GM18907 (cell line): Measurements from ENCODE around the gene PRELID3B.
A peak's percentile ranks its signal among the peaks of the same experiment; 100 is the strongest.
"Not testable (repeated sequence)": the region's sequence is repeated elsewhere in the genome, so short reads cannot be mapped to it uniquely, and the experiment has no call there.

Experiments
- ATAC-seq: cut with Tn5 transposase; IDR thresholded peaks from one replicate; pipeline ENCODE4 v1.9.1; 2021; ENCODE audit warnings: mild to moderate bottlenecking, moderate library complexity; ENCODE audit not compliant: unreplicated experiment

PRELID3B gene

GRCh38 chr20:59050437-59050836, 7.9 kb upstream of the PRELID3B start:
- ATAC-seq: no peak

- ATAC-seq: no peak
These were observed 6.1 kb upstream of the PRELID3B start for GRCh38 chr20:59048681-59049030.

- ATAC-seq: no peak
These were observed 5.5 kb upstream of the PRELID3B start for GRCh38 chr20:59047938-59048680.

GRCh38 chr20:59046862-59047261, 4.3 kb upstream of the PRELID3B start:
- no peak for ATAC-seq

- no peak for ATAC-seq
These were observed 2.2 kb upstream of the PRELID3B start for GRCh38 chr20:59044796-59045195.

DNA sequence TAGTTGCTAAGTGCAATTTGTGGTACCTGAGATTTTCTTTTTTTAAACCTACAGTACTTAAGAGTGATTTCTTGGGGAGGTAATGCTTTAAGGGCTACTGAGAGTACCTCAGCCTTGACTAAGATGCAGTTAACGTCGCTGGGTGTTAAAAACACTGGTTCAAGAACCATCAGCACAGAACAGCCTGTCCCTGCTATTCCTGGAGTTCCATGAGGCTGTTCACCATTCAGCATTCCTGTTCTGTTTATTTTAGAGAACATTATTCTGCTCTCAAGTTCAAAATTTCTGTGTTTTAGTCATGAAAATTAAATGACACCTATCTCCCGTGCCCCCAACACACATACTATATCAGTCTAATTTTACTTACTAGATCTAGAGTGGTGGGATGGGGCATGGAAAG, 1.7 kb upstream of the PRELID3B start:
- ATAC-seq: no peak

DNA sequence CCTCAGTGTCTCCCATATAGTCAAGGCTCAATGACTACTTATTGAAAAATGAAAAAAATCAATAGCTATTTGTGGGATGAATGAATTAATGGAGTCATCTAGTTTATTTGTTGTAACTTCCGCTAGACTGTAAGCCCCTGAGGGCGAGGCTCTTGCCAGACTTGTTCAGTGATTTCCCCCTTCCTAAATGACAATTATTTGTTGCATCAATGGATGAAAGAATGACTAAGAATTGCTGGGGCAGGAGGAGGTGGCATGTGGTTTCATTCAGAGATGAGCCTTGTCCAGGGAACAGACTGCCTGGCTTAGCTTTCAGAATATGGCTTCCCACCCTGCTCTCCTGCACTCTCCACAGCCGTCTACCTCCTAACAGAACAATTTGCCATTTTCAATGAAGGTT, 1.1 kb upstream of the PRELID3B start:
- ATAC-seq: no peak

DNA sequence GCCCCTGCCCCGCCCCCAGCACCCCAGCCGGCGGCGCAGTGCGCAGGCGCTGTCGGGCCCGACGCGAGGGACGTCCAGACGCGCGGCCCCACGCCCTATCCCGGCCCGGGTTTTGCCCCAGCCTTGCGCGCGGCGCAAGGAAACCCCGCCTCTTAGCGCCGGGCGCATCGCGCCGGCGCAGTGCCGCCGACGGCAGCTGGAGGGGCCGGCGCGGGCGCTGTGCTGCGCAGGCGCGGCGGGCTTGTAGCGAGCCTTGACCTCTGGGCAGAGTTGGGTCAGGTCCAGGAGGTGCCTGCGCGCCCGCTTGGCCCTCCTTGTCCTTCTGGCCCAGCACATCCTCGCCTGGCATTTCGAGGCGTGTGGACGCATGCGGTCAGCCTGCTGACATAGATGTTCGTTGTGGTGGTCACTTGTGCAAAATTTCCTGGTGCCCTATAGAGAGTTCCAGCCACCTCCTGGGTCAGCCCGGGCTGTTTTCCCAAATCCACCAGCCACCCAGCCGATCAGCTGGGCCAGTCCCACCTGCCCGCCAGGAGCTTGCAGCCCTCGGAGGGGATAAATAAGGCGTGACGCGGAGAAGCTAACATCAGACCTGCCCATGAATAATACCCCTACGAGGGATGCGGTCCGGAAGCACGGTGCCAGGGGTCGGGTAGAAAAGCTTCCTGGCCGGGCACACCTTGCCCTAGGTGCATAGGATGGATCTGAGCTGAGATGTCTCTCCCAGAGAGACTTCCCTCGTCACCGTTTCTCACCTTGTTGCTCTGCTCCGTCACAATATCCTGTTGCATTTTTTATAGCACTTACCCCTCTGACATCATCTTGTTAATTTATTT, 428 bp upstream of the PRELID3B start:
- ATAC-seq: peak; percentile 90

- ATAC-seq: not testable (repeated sequence)
These were observed 1.1 kb downstream of the PRELID3B start for GRCh38 chr20:59041487-59041886.

DNA sequence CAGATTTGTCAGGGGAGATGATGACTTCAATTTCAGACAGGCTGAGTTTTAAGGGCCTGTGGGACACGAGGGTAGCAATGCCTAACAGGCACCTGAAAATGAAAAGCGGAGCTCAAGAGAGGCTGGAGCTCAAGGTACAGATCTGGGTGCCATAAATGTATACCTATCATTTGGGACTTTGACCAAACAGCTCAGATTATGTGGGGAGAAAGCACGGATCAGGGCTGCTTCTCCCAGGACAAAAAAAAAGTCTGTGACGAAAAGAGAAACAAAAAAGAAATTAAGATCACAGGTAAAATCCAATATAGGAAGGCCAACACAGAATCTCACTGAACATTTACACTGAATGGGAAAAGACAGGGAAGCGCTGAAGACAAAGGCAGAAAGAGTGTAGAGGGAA, 1.9 kb downstream of the PRELID3B start:
- no peak for ATAC-seq

GRCh38 chr20:59039233-59039632, 3.4 kb downstream of the PRELID3B start:
- no peak for ATAC-seq

- ATAC-seq: no peak
These were observed 5.2 kb downstream of the PRELID3B start for GRCh38 chr20:59037386-59037785.

- no peak for ATAC-seq
These were observed 7.2 kb downstream of the PRELID3B start for GRCh38 chr20:59035381-59035780.

GRCh38 chr20:59033616-59034165, 8.9 kb downstream of the PRELID3B start:
- ATAC-seq: no peak

GRCh38 chr20:59033093-59033492, 9.5 kb downstream of the PRELID3B start:
- ATAC-seq: no peak

DNA sequence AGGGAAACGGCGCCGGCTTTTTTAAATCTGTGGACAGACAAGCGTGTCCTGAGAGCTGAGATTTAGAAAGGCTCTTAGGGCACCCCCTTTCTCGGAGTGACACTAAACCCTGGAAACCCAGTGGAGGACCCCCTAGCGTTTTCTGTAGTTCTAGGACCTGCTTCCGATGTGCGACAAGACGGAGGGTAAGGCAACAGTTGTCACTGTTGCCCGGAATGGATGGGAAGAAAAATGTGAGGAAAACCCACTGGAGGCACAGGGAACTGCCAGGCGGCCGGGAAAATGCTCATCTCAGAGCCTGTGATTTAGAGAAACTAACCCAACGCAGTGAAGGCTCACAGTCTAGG, 9.9 kb downstream of the PRELID3B start:
- no peak for ATAC-seq

DNA sequence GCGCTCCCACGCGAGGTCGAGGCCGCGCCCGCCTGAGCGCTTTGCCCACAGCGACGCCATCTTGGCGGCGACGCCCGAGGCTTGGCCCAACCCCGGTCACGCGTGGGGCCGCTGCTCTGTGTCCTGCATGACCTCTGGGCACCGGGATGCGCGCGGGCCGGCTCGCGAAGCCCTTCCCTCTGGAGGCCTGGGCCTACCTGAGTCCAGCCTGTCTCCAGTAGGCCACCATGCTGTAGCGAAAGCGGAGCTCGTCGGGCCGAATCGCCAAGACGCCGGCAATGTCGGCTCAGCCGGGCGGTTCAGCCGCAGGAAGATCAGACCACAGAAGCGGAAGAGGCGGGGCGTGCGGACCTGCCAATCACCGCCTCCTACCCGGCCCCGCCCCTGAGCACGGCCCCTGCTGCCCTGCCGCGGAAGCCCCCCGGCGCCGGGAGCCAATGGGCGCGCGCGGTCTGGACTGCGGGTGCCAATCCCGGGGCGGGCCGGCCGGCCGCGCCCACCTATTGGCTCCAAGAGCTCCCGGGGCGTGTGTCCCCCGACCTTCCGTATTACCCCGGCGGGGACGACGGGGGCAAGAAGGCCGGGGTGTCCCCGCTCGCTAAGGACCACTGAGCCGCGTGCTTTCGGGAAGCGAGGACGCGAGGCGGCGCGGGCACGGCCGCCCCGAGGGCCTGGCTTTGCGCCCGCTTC, 10.4 kb downstream of the PRELID3B start, which contains the start of gene ATP5F1E:
ATP5F1E (minus strand) TSS at position 313 of the 690 bp plus-strand sequence; CDS start at position 229, 84 bp downstream.
- peak; percentile 91 for ATAC-seq

- no peak for ATAC-seq
These were observed 11.0 kb downstream of the PRELID3B start for GRCh38 chr20:59031564-59032022.

GRCh38 chr20:59030911-59031563, 11.5 kb downstream of the PRELID3B start:
- no peak for ATAC-seq

DNA sequence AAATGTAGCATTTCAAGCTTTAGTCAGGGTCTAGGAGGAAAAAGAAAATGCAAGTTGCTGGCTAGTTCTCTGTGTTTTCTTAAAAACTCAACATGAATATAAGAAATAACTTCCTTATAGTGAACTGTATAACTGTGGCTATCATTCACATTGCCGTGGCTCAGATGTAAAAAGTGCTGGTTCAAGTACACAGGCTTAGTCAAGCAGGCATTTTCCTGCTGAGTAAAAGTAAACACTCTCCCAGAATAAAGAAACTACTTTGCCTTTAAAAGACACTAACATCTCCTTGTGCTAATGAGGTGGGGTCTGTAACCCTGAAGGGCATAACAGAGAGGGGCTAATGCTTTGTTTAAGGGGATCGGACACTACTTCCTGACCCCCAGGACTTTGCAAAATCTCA, 13.8 kb downstream of the PRELID3B start:
- no peak for ATAC-seq
